Endothelial cell of umbilical vein (primary cell): ENCODE results near the gene UBE2E2. TPM values are rescaled to one million over a fixed set of nuclear protein-coding genes. Genes with fewer than 3 reads are reported as not detected.

Source experiments
- BruUV-seq: library from RNA; stranded (reverse); fragments of 400-500 nt; replicated peaks from 2 replicates; lab custom pipeline; 2021; lab: Mats Ljungman, UMichigan
- CTCF ChIA-PET: fragments of 300-600, 350-600 bp; sonication (Branson Sonifier 250); formaldehyde crosslinking; loops from one replicate; lab custom pipeline; 2021; ENCODE audit warnings: antibody characterized with exemption, inconsistent platforms; lab: Charles Lee
- POLR2A ChIA-PET: fragments of 300-600, 350-600 bp; sonication (Branson Sonifier 250); formaldehyde crosslinking; loops from one replicate; lab custom pipeline; 2021; ENCODE audit warnings: antibody characterized with exemption, inconsistent platforms; lab: Charles Lee
- DNase-seq: peaks from one replicate; pipeline ENCODE4 v3.0.0-alpha.2; 2011; ENCODE audit warnings: low read depth, low spot score
- FAIRE-seq: peaks from 2 replicates; lab custom pipeline; 2011; peaks lifted over from hg19 to GRCh38; lab: Jason Lieb, UNC
- H2AFZ ChIP-seq: 2 replicates; pipeline ENCODE4 v1.6.0; 2012; ENCODE audit warnings: low read depth, low read length, control low read depth, inconsistent platforms
- H3K27ac ChIP-seq: 2 replicates; pipeline ENCODE4 v1.5.1; 2011; ENCODE audit warnings: low read depth, mild to moderate bottlenecking, control low read depth, low read length, moderate library complexity; ENCODE audit not compliant: insufficient read depth
- H3K27me3 ChIP-seq, 2 experiments: 2 replicates each; pipeline versions ENCODE4 v1.6.0 to v1.6.1; 2011; ENCODE audit warnings: low read length in 2 of 2, mixed read lengths in 1 of 2; ENCODE audit not compliant: control insufficient read depth in 2 of 2, insufficient read depth in 2 of 2
- H3K36me3 ChIP-seq, 2 experiments: 2 replicates in 1 of 2; 3 replicates in 1 of 2; pipeline ENCODE4 v1.5.1; 2011; ENCODE audit warnings: low read length in 2 of 2, mild to moderate bottlenecking in 1 of 2, moderate library complexity in 1 of 2; ENCODE audit not compliant: control insufficient read depth in 2 of 2, insufficient read depth in 2 of 2; ENCODE audit errors: extremely low read depth in 1 of 2
- H3K4me1 ChIP-seq: 3 replicates; pipeline ENCODE4 v1.5.1; 2011; ENCODE audit warnings: mild to moderate bottlenecking, low read length; ENCODE audit not compliant: control insufficient read depth, insufficient read depth; ENCODE audit errors: extremely low read depth
- H3K4me2 ChIP-seq: 2 replicates; pipeline ENCODE4 v1.6.1; 2011; ENCODE audit warnings: low read length, control low read depth, mixed read lengths; ENCODE audit not compliant: insufficient read depth
- H3K4me3 ChIP-seq, 3 experiments: fragments of 200-600 bp in 1 of 3; sonication (generic), shearing (Covaris generic) in 1 of 3; replicated peaks in 1 of 3; 2 replicates each; pipeline ENCODE4 v1.5.1; 2011 to 2016; ENCODE audit warnings: control low read depth in 3 of 3, low read length in 3 of 3, mild to moderate bottlenecking in 2 of 3, inconsistent platforms in 1 of 3, low read depth in 1 of 3, moderate library complexity in 1 of 3; ENCODE audit not compliant: insufficient read depth in 1 of 3
- H3K79me2 ChIP-seq: 2 replicates; pipeline ENCODE4 v1.6.0; 2012; ENCODE audit warnings: low read length, inconsistent platforms; ENCODE audit not compliant: control insufficient read depth, insufficient read depth
- H3K9ac ChIP-seq: replicated peaks from 2 replicates; pipeline ENCODE3; 2011; ENCODE audit warnings: low read length, control low read depth; ENCODE audit not compliant: insufficient read depth; ENCODE audit errors: extremely low read depth
- H3K9me1 ChIP-seq: replicated peaks from 3 replicates; pipeline ENCODE4 v1.6.0; 2011; ENCODE audit warnings: mild to moderate bottlenecking, low read length; ENCODE audit not compliant: control insufficient read depth, insufficient read depth; ENCODE audit errors: extremely low read depth
- H3K9me3 ChIP-seq: replicated peaks from 2 replicates; pipeline ENCODE4 v1.5.1; 2012; ENCODE audit warnings: low read length, inconsistent platforms; ENCODE audit not compliant: control insufficient read depth, insufficient read depth
- H4K20me1 ChIP-seq: replicated peaks from 2 replicates; pipeline ENCODE3; 2011; ENCODE audit warnings: mild to moderate bottlenecking, low read length; ENCODE audit not compliant: control insufficient read depth, insufficient read depth; ENCODE audit errors: extremely low read depth
- EZH2 ChIP-seq: IDR thresholded peaks from 2 replicates; pipeline ENCODE4 v1.6.1; 2012; ENCODE audit warnings: borderline replicate concordance, low read depth, mild to moderate bottlenecking, moderate library complexity, low read length, inconsistent platforms; ENCODE audit not compliant: severe bottlenecking
- FOS ChIP-seq: IDR thresholded peaks from 2 replicates; pipeline ENCODE4 v1.6.1; 2011; ENCODE audit warnings: mild to moderate bottlenecking, low read length, moderate library complexity, borderline replicate concordance; ENCODE audit not compliant: insufficient read depth
- GATA2 ChIP-seq: IDR thresholded peaks from 2 replicates; pipeline ENCODE4 v1.7.0; 2011; ENCODE audit warnings: low read depth, mild to moderate bottlenecking, moderate library complexity, mixed read lengths, low read length; ENCODE audit not compliant: insufficient read length, insufficient read depth
- JUN ChIP-seq: IDR thresholded peaks from 2 replicates; pipeline ENCODE4 v1.6.1; 2011; ENCODE audit warnings: borderline replicate concordance, low read depth; ENCODE audit not compliant: insufficient read length, insufficient read depth
- MYC ChIP-seq: IDR thresholded peaks from one replicate; pipeline ENCODE4 v1.6.1; 2011; ENCODE audit warnings: mild to moderate bottlenecking, low read depth, low read length
- POLR2A ChIP-seq: IDR thresholded peaks from 2 replicates; pipeline ENCODE4 v1.6.1; 2012; ENCODE audit warnings: low read depth, mild to moderate bottlenecking, control low read depth, low read length
- POLR2AphosphoS5 ChIP-seq: IDR thresholded peaks from 2 replicates; pipeline ENCODE4 v1.6.1; 2012; ENCODE audit warnings: low read depth, mild to moderate bottlenecking, control low read depth, low read length, moderate library complexity; ENCODE audit not compliant: insufficient read depth
- dilution Hi-C: fragments of 300-500 bp; cut with MboI; formaldehyde crosslinking; loops from one replicate; pipeline ENCODE4 v1.15.0; 2019; ENCODE audit warnings: low sequenced_read_pairs; ENCODE audit not compliant: extremely low pct_ligation_motif_present
- intact Hi-C: fragments of 100-400 bp; cut with micrococcal nuclease; formaldehyde crosslinking; loops from one replicate; pipeline ENCODE4 v1.10.0; 2022
- polyA plus RNA-seq, 4 experiments: library from polyadenylated mRNA; depleted of rRNA in 3 of 4; stranded (reverse) in 3 of 4; unstranded in 1 of 4; fragments of >200 nt; gene quantifications; 2 replicates each; pipeline versions ENCODE4 v1.2.1 to v1.2.3, GENCODE V29; 2011 to 2012; ENCODE audit warnings: missing spikeins in 1 of 4
- total RNA-seq: library from RNA; stranded (reverse); gene quantifications from 2 replicates; pipeline ENCODE4 v1.2.3, GENCODE V29; 2021
- TF ChIP-seq, protein P1 (sequence below): IDR thresholded peaks from 2 replicates; pipeline ENCODE4 v1.6.1; 2011; ENCODE audit not compliant: insufficient read depth, insufficient read length
- TF ChIP-seq, protein P2 (sequence below), 2 donors: IDR thresholded peaks; 1 replicate in 1 of 2; 2 replicates in 1 of 2; pipeline ENCODE4 v1.5.1; 2011; ENCODE audit warnings: low read length in 2 of 2, mild to moderate bottlenecking in 2 of 2, moderate library complexity in 2 of 2, control low read depth in 1 of 2, inconsistent platforms in 1 of 2, low read depth in 1 of 2; ENCODE audit not compliant: insufficient read depth in 1 of 2; ENCODE audit errors: extremely low read depth in 1 of 2

Gene UBE2E2
- total and polyA plus RNA-seq, 2 donors (not counting 3 experiments of a cell fraction or from before 2014, with no cell fraction given): 37.0 to 45.4 TPM

DNA sequence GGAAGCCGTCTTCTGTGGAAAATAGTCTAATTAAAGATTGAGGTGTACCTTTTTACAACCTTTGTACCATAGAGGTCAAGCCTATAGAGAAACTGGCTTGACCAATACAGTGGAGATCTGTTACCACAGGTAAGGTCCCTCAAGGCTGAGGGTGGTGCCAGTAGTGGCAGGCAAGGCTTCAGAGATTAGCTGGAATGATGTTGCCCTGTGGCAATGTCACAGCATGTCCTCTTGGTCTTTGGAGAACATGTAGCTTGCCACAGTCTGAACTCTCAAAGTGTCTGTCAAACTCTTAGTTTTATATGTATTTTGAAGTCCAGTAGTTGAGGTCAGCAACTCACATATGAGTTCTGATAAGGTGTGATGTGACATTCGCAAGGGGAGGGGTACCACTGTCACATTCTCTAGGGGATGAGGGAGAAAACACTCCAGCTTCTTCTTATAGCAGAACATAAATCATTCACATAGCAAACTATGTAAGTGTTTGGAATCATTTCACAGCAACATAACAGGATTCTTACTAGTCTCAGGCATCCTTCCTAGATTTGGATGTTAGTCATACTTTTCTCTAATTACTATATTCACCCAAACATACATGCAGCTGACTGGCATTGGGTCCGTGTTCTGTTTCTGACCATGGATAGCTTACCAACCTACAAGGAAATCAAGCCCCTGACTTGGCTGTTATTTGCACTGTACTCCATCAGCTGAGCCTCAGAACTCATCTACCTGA, 173.6 kb downstream of the UBE2E2 start:
- no TSS peak for BruUV-seq
- Histone ChIP-seq H3K79me2 (no peaks in the 10 kb centered on the region), H4K20me1 (no peaks in the 10 kb centered on the region), H3K4me2 (no peak overlapping the region), H3K4me3 (no peak overlapping the region), H3K36me3 (no peaks in the 10 kb centered on the region), H3K9me1 (no peaks in the 10 kb centered on the region), H3K4me1 (no peaks in the 10 kb centered on the region), H3K9me3 (no peaks in the 10 kb centered on the region), H3K27ac (no peak overlapping the region), H2AFZ (no peak overlapping the region), H3K27me3 (no peaks in the 10 kb centered on the region), H3K9ac (no peak overlapping the region)
- ChIA-PET CTCF (no interaction called here), POLR2A (no interaction called here)
- FAIRE-seq (no peak), DNase-seq (no peak)
- TF ChIP-seq GATA2: no peak
- TF ChIP-seq EZH2: no peak
- TF ChIP-seq MYC: no peak
- TF ChIP-seq POLR2AphosphoS5: no peak
- TF ChIP-seq, protein P1, sequence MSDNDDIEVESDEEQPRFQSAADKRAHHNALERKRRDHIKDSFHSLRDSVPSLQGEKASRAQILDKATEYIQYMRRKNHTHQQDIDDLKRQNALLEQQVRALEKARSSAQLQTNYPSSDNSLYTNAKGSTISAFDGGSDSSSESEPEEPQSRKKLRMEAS: no peak
- TF ChIP-seq POLR2A: no peak
- no peak for TF ChIP-seq JUN
- TF ChIP-seq, protein P2, sequence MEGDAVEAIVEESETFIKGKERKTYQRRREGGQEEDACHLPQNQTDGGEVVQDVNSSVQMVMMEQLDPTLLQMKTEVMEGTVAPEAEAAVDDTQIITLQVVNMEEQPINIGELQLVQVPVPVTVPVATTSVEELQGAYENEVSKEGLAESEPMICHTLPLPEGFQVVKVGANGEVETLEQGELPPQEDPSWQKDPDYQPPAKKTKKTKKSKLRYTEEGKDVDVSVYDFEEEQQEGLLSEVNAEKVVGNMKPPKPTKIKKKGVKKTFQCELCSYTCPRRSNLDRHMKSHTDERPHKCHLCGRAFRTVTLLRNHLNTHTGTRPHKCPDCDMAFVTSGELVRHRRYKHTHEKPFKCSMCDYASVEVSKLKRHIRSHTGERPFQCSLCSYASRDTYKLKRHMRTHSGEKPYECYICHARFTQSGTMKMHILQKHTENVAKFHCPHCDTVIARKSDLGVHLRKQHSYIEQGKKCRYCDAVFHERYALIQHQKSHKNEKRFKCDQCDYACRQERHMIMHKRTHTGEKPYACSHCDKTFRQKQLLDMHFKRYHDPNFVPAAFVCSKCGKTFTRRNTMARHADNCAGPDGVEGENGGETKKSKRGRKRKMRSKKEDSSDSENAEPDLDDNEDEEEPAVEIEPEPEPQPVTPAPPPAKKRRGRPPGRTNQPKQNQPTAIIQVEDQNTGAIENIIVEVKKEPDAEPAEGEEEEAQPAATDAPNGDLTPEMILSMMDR (IDR thresholded peaks at IDR 0.05; ENCODE audit: extremely low read depth in 1 of 2, insufficient read depth in 1 of 2, low read depth in 1 of 2, low read length in 2 of 2): no peak
- TF ChIP-seq FOS: no peak
- dilution Hi-C loops (no loop called here), intact Hi-C loops (no loop called here)
